ENCODE data around the gene TMOD1. TPM values are rescaled to one million over a fixed set of nuclear protein-coding genes. Genes with fewer than 3 reads are reported as not detected.

Gene TMOD1
- total and polyA plus RNA-seq, 9 of the 15 experiments (the other 6 are each of a cell fraction or from before 2014, with no cell fraction given): 7.1 to 41.2 (median 14.2) TPM

- TF ChIP-seq TEAD4 (IDR thresholded peaks at IDR 0.05; ENCODE audit: low read length): no peak
- no peak for TF ChIP-seq TEAD4 (CRISPR knock-in tag; IDR thresholded peaks at IDR 0.05; ENCODE audit: borderline replicate concordance)
- no peak for TF ChIP-seq MYNN (IDR thresholded peaks at IDR 0.05)
- no peak for TF ChIP-seq MYNN (CRISPR knock-in tag; IDR thresholded peaks at IDR 0.05)
- TF ChIP-seq KLF1 (tag; IDR thresholded peaks at IDR 0.05): no peak
- TF ChIP-seq TSC22D4 (tag; IDR thresholded peaks at IDR 0.05): no peak
- no peak for TF ChIP-seq ZNF766 (CRISPR knock-in tag; conservative IDR thresholded peaks at IDR 0.05)
- no peak for TF ChIP-seq BRF2 (IDR thresholded peaks at IDR 0.05; ENCODE audit: borderline replicate concordance, insufficient read depth, insufficient read length)
- TF ChIP-seq USF2 (CRISPR knock-in tag; IDR thresholded peaks at IDR 0.05): no peak
- TF ChIP-seq SAFB (IDR thresholded peaks at IDR 0.05; ENCODE audit: borderline replicate concordance, low read depth, low read length): no peak
- no peak for TF ChIP-seq ZNF740 (CRISPR knock-in tag; IDR thresholded peaks at IDR 0.05)
- TF ChIP-seq ZNF740 (tag; IDR thresholded peaks at IDR 0.05): no peak
- TF ChIP-seq ESRRA (IDR thresholded peaks at IDR 0.05; ENCODE audit: borderline replicate concordance, low read depth): peak; percentile 33; the same call in 1 of the 2 replicates
- TF ChIP-seq ZNF707 (CRISPR knock-in tag; conservative IDR thresholded peaks at IDR 0.05): no peak
- no peak for TF ChIP-seq ZNF398 (CRISPR knock-in tag; IDR thresholded peaks at IDR 0.05)
- TF ChIP-seq TBP (optimal IDR thresholded peaks at IDR 0.05; ENCODE audit: low read depth, low read length): no peak
- no peak for TF ChIP-seq ZNF41 (CRISPR knock-in tag; conservative IDR thresholded peaks at IDR 0.05)
- TF ChIP-seq NFXL1 (CRISPR knock-in tag; IDR thresholded peaks at IDR 0.05): no peak
- TF ChIP-seq CREB1 (IDR thresholded peaks at IDR 0.05): no peak
- no peak for TF ChIP-seq CREB1 (CRISPR knock-in tag; IDR thresholded peaks at IDR 0.05)
- TF ChIP-seq HMBOX1 (IDR thresholded peaks at IDR 0.05): no peak
- no peak for TF ChIP-seq TAF7 (tag; IDR thresholded peaks at IDR 0.05)
- TF ChIP-seq YBX1 (IDR thresholded peaks at IDR 0.05): no peak
Observed at GRCh38 chr9:97598461-97599288, 97.2 kb downstream of the TMOD1 start (continued).

All from K562 (cell line).